Stromal cell of bone marrow (primary cell): ENCODE data around the gene CRACDL.

Experiments used
- DNase-seq: peaks from one replicate; pipeline ENCODE4 v3.0.0-alpha.2; 2012; ENCODE audit warnings: low read depth

CRACDL gene

GRCh38 chr2:98850074-98850473 is 86.0 kb downstream of the CRACDL start:
- no peak for DNase-seq

GRCh38 chr2:98849113-98849512 is 86.9 kb downstream of the CRACDL start:
- no peak for DNase-seq

- peak; percentile 42 for DNase-seq
These were observed 88.2 kb downstream of the CRACDL start for GRCh38 chr2:98847853-98848252.

- DNase-seq, result no peak
These were observed 90.0 kb downstream of the CRACDL start for GRCh38 chr2:98846041-98846440.

GRCh38 chr2:98842136-98842535 is 93.9 kb downstream of the CRACDL start:
- DNase-seq, result no peak

DNA sequence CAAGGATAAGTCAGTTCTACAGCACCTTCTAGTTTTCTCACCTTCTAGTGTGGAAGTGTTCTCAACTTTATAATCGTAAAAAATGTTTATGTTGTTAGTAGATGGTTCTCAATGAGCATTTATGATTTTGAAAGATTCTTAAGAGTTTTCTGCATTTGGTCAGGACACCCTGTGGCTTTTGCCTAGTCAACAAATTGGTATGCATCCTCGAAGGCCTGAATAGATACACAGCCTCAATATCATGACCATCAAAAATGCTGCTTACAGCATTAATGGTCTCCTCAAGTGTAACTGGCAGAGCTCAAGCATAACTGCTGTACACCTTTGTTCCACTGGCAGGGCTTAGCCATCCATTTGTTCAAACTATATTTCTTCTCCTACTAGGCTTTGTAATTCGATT is 96.7 kb downstream of the CRACDL start:
- DNase-seq, result no peak

DNA sequence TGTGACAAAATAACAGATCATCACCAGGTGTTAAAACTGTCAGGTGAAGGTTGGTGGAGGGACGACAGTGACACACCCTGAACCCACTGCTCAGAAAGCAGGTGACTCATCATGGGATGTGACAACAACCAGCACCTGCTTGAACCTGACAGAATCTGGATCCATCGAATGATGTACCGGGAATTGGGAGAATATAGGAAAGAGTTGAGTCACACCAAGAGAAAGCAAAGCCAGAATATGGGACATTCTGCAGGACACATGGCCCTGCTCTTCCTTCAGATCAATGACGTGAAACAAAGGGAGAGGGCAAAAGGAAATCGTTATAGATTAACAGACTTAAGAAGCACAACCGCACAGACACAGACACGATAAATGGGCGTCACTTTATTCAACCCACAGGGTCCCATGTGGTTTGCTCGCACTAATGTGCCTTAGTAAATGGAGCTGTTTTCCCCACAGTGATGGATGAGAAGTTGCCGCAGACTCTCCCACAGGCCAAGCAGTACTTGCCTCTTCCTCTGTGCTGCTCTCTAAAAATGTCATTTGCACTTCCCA is 100.1 kb downstream of the CRACDL start:
- DNase-seq, result no peak

GRCh38 chr2:98833917-98834263 is 102.1 kb downstream of the CRACDL start:
- no peak for DNase-seq

DNA sequence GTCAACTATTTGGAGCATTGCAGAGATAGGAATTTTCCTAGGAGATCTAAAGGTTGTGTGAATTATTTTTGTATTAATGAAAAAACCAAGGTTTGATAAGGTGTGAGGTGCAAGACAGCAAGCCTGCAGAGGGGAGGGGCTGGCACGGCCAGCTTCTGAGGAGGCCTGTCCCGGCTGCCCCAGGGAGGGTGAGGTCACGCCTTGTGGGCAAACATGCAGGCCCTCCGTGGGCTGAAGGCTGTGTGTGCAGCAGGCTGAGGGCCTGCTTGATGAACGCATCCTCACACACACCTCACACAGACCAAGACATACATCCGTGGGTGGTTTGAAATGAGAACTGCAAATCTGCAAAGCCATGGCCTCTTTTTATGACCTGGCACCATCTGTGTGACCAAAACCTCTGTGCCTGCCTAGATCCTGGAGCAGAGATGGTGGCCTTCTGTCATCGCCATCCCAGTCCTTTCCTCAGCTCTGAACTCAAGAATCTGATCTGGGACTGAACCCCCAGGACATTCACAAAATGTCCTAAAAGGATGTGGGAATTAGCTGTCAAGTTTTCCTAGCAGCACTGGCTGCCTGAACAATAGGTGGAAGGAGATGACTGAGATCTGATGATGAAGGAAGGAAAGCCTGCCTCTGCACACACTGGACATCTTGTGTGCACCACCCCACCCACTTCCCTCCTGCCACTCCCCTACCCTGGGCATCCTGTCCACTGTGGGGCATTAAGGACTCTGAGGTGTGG is 102.7 kb downstream of the CRACDL start:
- DNase-seq, result no peak

GRCh38 chr2:98832172-98832571 is 103.9 kb downstream of the CRACDL start:
- DNase-seq, result no peak

DNA sequence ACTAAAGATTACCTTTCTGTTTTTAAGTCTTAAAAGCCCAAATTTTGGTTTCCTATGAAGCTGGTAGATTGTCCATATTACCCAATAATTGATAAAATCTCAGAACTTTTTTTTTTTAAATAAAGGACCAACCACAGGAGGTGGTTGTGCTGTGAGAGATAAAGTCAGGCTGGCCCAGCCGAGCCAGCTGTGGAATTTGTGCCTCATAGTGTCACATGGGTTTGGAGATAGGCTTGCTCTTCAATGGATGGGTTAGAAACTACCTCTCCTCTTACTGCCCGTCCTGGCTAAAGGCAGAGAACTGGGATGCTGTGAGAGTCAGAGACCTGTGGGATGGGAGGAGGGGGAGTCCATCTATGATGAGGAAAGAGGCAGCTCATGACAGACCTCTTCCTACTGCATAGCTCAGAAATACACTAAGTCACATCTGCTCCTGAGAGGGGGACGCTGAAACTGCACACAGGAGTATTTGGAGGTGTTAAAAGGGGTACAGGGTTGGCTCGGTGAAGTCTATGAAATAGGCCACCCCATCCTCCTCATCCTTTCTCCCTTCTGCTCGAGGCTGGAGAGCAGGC is 105.4 kb downstream of the CRACDL start:
- no peak for DNase-seq

- DNase-seq, result no peak
These were observed 106.3 kb downstream of the CRACDL start for GRCh38 chr2:98829581-98830270.

- DNase-seq, result no peak
These were observed 107.1 kb downstream of the CRACDL start for GRCh38 chr2:98828793-98829371.

GRCh38 chr2:98828369-98828744 is 107.7 kb downstream of the CRACDL start:
- DNase-seq, result no peak

GRCh38 chr2:98827625-98828368 is 108.2 kb downstream of the CRACDL start:
- DNase-seq, result no peak

DNA sequence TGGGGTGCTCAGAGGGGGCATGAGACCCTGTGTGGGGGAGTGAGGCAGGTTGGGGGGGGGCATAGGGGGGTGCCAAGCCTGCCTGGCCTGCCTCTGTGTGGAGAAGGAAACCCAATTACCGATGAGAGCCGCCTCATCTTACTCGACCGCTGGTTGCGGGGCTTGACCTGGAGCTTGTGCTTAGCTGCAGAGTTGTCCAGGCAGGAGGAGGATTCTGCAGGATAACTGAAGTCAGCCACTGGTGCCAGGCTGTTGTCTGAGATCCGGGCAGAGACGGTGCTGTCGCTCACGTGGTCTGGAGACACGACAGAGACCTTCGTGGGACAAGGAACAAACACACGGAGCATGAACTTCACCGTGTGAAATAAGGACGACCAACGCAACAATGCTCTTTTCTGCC is 109.2 kb downstream of the CRACDL start:
- DNase-seq, result no peak

- DNase-seq, result no peak
These were observed 110.2 kb downstream of the CRACDL start for GRCh38 chr2:98825858-98826257.

DNA sequence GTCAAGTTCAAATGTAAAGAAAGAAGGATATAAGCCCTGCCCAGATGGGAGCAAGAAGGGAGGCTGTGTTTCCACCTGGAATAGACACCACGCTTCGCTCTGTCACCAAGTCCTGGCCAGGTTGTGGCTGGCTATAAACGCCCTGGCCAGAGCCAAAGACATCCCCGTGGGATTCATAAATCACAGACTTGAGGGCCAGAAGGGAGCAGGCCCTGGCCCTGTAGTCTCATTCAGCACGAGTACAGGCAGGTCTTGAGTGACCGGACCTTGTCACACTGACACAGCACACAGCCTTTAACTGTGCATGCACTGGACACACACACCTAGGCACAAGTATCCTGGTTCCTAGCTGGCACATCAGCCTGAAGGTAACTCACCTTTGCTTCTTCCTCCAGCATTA is 110.6 kb downstream of the CRACDL start:
- no peak for DNase-seq

DNA sequence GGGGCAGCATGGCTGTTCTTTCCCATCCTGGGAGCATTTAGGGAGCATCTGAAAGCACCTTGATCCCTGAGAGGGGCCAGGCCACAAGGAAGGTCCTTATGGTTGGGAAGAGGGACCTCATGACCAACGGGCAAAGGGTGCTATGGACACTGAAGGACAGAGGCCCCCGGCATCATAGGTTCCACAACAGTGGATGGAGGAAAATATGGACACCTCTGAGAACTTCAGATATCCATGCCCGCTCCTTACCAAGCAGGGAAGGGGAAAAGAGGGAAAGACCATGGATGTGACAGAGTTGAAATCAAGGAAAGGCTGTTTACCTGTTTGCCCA is 111.0 kb downstream of the CRACDL start:
- DNase-seq, result no peak

DNA sequence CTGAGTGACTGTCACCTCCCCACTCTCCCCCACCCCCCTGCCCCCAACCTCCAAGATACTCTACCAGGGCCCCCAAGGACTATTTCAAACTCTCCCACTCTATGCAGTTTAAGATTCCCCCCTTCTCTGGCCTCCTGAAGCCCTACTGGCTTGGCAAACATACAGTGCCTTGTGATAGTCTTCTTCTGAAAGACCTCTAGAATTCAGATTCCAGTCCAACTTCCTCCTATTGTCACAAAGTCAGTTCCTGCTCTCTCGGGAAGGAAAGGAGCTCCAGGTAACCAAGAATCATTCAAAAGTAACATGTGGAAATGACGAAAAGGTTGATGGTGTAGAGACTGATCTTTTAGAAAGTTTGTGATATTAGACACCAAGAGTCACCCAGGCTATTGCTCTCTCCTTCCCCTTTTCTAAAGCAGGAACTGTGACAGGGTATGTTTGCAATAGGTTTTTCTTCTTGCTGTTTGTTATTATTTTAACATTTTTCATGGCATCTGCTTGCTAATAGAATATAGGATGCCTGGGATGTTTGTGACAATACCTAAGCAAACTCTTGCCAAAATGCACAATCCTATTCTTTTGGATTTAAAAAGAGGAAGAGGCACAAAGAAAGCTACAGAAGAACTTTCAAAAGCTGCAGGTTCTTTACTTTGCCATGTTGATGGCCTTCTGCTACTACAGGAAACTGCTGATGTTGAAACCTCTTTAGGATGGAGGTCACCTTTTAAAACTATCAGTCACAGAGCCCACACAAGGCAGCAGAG is 111.6 kb downstream of the CRACDL start:
- no peak for DNase-seq
